ENCODE results near the gene TRPV3.
"Not testable (repeated sequence)": the region's sequence is repeated elsewhere in the genome, so short reads cannot be mapped to it uniquely, and the experiment has no call there.

TRPV3 gene

GRCh38 chr17:3514873-3515272, 42.7 kb downstream of the TRPV3 start:
- no peak for DNase-seq

- not testable (repeated sequence) for DNase-seq
Observed at GRCh38 chr17:3514167-3514566, 43.4 kb downstream of the TRPV3 start.

- DNase-seq = no peak
Observed at GRCh38 chr17:3513305-3514035, 44.1 kb downstream of the TRPV3 start.

- no peak for DNase-seq
Observed at GRCh38 chr17:3512505-3513171, 45.0 kb downstream of the TRPV3 start.

- no peak for DNase-seq
Observed at GRCh38 chr17:3511852-3512504, 45.6 kb downstream of the TRPV3 start.

GRCh38 chr17:3510090-3510489, 47.5 kb downstream of the TRPV3 start:
- no peak for DNase-seq

- no peak for DNase-seq
Observed at GRCh38 chr17:3507869-3508268, 49.7 kb downstream of the TRPV3 start.

GRCh38 chr17:3507071-3507470, 50.5 kb downstream of the TRPV3 start:
- no peak for DNase-seq

- no peak for DNase-seq
Observed at GRCh38 chr17:3506054-3506453, 51.6 kb downstream of the TRPV3 start.

- DNase-seq = no peak
Observed at GRCh38 chr17:3505008-3505407, 52.6 kb downstream of the TRPV3 start.

GRCh38 chr17:3503285-3503684, 54.3 kb downstream of the TRPV3 start:
- DNase-seq = no peak

- no peak for DNase-seq
Observed at GRCh38 chr17:3502466-3502865, 55.1 kb downstream of the TRPV3 start.

- no peak for DNase-seq
Observed at GRCh38 chr17:3501344-3501743, 56.3 kb downstream of the TRPV3 start.

- no peak for DNase-seq
Observed at GRCh38 chr17:3497101-3497500, 60.5 kb downstream of the TRPV3 start.

GRCh38 chr17:3485481-3486068, 72.0 kb downstream of the TRPV3 start:
- DNase-seq = no peak

GRCh38 chr17:3482852-3483251, 74.8 kb downstream of the TRPV3 start:
- no peak for DNase-seq

- no peak for DNase-seq
Observed at GRCh38 chr17:3479988-3480387, 77.6 kb downstream of the TRPV3 start.

- DNase-seq = peak; percentile 9
Observed at GRCh38 chr17:3475812-3476610, 81.6 kb downstream of the TRPV3 start, which contains the start of gene ASPA. Gene ASPA (plus strand): TSS chr17:3475997. CDS start chr17:3476160, 163 bp downstream.

GRCh38 chr17:3475251-3475685, 82.3 kb downstream of the TRPV3 start:
- DNase-seq = no peak

- DNase-seq = peak; percentile 91
Observed at GRCh38 chr17:3474212-3474611, 83.4 kb downstream of the TRPV3 start.

- DNase-seq = no peak
Observed at GRCh38 chr17:3472137-3472536, 85.5 kb downstream of the TRPV3 start.

GRCh38 chr17:3471599-3471998, 86.0 kb downstream of the TRPV3 start, which contains the start of gene SPATA22:
Gene SPATA22 (minus strand): TSS chr17:3471819. CDS start chr17:3469325, 2,494 bp downstream.
- DNase-seq = no peak

GRCh38 chr17:3469529-3469928, 88.1 kb downstream of the TRPV3 start:
- no peak for DNase-seq

All from DMS53 (cell line).